GM20000 (cell line): Measurements from ENCODE around the gene EML6.
A peak's percentile ranks its signal among the peaks of the same experiment; 100 is the strongest.

Experiments
- DNase-seq: peaks from one replicate; pipeline ENCODE4 v3.0.0; 2012; ENCODE audit warnings: low spot score
- TF ChIP-seq, protein P1 (sequence below): IDR thresholded peaks from 2 replicates; pipeline ENCODE4 v1.5.1; 2012; ENCODE audit warnings: mild to moderate bottlenecking, control low read depth; ENCODE audit errors: extremely low read depth, missing control alignments

The EML6 gene

DNA sequence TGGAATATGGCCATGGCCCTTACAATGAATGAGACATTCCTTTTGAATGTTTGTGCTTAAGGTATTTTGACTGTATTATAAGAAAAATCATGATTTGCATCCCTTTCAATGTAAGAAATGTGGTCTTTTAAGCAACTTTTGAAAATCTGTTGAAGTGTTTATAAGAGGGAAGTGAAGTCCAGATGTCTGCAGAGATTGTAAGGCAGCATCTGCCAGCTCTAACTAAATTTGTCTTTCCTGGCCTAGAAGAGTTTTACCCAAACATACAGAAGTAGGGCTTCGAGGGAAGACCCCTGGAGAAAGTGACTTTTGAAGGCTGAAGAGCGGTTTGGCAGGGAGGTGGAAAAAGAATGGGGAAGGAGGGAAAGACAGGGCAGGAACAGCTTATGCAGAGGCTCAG is 12.2 kb downstream of the EML6 start:
- TF ChIP-seq, protein P1, sequence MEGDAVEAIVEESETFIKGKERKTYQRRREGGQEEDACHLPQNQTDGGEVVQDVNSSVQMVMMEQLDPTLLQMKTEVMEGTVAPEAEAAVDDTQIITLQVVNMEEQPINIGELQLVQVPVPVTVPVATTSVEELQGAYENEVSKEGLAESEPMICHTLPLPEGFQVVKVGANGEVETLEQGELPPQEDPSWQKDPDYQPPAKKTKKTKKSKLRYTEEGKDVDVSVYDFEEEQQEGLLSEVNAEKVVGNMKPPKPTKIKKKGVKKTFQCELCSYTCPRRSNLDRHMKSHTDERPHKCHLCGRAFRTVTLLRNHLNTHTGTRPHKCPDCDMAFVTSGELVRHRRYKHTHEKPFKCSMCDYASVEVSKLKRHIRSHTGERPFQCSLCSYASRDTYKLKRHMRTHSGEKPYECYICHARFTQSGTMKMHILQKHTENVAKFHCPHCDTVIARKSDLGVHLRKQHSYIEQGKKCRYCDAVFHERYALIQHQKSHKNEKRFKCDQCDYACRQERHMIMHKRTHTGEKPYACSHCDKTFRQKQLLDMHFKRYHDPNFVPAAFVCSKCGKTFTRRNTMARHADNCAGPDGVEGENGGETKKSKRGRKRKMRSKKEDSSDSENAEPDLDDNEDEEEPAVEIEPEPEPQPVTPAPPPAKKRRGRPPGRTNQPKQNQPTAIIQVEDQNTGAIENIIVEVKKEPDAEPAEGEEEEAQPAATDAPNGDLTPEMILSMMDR: no peak

GRCh38 chr2:54738281-54738680 is 14.8 kb downstream of the EML6 start:
- no peak for DNase-seq
- TF ChIP-seq, protein P1: no peak

More for the DNA sequence above, 12.2 kb downstream of the EML6 start:
- DNase-seq: no peak

DNA sequence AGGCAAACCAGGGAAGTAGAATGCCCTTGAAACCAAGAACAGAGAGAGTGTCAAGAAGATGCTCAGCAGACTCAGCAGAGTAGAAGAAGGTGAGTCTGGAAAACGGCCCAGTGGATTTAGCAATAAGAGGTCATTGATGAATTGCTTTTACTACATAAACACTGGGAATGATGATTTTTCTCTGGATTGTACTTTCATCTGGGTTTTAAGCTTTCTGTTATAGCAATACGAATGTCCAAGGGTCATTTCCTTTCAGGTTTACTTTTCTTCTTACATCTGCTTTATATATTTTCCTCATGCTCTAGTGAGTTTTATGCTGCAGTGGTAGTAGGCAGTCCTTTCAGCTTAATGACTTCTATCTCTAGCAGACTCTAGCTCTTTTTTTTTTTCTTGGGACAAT is 16.9 kb downstream of the EML6 start:
- TF ChIP-seq, protein P1: no peak
- DNase-seq: no peak

DNA sequence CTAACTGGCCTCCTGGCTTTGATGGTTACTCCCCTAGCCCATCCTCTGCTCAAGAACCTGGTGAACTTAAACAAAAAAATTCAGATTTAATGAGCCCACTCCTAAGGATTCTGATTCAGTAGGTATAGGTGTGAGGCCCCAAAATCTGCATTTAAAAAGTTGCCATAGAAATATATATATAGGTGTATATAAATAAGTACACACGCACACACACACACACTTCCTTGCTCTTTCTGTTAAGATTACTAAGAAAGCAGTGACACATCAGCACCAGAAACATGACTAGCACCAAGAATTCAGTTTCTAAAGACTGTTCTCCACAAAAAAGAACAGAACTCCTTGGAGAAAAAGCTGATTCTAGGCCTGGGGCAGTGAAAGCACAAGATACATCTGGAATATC is 17.8 kb downstream of the EML6 start:
- DNase-seq: no peak
- TF ChIP-seq, protein P1: no peak

DNA sequence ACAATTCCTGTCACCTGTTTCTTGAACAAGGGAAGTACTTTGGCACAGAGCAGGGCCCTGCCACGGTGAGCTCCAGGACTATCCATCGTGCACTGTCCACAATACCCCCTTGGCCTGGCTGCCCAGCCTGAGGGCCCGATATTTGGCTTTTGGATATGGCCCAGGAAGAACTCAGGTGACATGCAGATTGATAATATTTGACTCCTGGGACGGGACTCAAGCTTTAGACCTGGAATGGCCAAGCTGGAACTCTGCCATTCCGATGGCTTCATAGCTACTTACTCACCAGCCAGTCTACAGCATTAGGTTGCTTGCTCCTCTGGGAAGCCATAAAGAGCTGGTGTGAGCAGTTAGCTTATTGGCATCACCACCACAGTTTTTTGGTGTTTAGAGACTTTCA is 26.6 kb downstream of the EML6 start:
- TF ChIP-seq, protein P1: no peak

DNA sequence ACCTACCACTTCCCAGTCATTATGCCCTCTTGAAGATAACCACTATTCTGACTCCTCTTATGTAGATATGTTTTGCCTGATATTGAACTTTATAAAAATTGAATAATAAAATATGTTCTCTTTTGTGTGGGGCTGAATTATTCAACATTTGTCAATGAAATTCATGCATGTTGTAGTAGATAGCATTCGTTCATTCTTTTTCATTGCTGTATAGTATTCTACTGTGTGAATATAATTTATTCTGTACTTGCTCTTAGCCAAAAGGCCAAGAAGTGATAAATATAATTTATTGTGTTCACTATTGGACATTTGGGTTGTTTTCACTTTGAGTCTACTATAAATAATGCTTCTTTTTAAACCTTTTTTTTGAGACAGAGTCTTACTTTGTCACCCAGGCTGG is 29.0 kb downstream of the EML6 start:
- no peak for DNase-seq

More for the DNA sequence above, 26.6 kb downstream of the EML6 start:
- no peak for DNase-seq

DNA sequence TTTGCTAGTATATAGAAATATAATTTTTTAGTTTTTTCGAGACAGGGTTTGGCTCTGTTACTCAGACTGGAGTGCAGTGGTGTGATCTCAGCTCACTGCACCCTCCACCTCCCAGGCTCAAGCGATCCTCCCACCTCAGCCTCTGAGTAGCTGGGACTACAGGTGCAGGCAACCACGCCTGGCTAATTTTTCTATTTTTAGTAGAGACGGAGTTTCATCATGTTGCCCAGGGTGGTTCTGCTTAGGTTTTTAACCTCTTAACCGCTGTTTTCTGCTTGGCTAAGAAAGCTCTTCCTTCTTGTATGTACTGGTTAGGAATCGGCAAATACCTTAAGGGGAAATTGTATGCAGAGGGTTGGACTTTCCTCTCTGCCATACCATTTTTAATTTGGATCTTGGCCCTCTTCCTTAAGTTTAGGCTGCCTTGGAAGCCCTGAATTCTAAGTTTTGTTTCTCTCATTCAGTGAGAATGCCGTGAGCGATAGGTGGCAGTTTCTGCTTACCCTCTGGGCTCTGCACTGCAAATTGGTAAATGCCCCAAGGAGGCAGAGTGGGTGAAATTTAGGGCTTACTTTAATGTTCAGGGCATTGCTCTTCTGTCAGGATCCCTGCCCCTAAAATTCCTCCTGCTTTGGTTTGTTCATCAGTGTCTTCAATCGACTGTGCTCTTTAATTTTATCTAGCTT is 32.3 kb downstream of the EML6 start:
- TF ChIP-seq, protein P1: no peak
- DNase-seq: peak; percentile 8

More for the DNA sequence above, 29.0 kb downstream of the EML6 start:
- TF ChIP-seq, protein P1: no peak
